Endodermal cell (in vitro differentiated cells): Measurements from ENCODE around the gene MBOAT2. TPM values are rescaled to one million over a fixed set of nuclear protein-coding genes. Genes with fewer than 3 reads are reported as not detected.

ENCODE experiments used
- DNase-seq: peaks from one replicate; pipeline ENCODE4 v3.0.0-alpha.2; 2017
- H3K27ac ChIP-seq: 2 replicates; pipeline ENCODE4 v1.5.1; 2013; ENCODE audit warnings: mild to moderate bottlenecking, low read depth, low read length, moderate library complexity
- H3K27me3 ChIP-seq: 2 replicates; pipeline ENCODE4 v1.6.1; 2013; ENCODE audit warnings: mild to moderate bottlenecking, low read length, moderate library complexity; ENCODE audit not compliant: insufficient read depth, control insufficient read depth, poor library complexity, severe bottlenecking
- H3K36me3 ChIP-seq: 2 replicates; pipeline ENCODE4 v1.7.0; 2013; ENCODE audit warnings: mild to moderate bottlenecking, low read length, moderate library complexity; ENCODE audit not compliant: control insufficient read depth, insufficient read depth
- H3K4me1 ChIP-seq: one replicate; pipeline ENCODE4 v1.7.0; 2013; ENCODE audit warnings: low read length; ENCODE audit not compliant: control insufficient read depth, insufficient read depth
- H3K4me3 ChIP-seq: 2 replicates; pipeline ENCODE4 v1.5.1; 2013; ENCODE audit warnings: mild to moderate bottlenecking, low read length, moderate library complexity
- H3K9ac ChIP-seq: 2 replicates; pipeline ENCODE4 v1.6.1; 2013; ENCODE audit warnings: mild to moderate bottlenecking, low read length, moderate library complexity; ENCODE audit not compliant: poor library complexity, severe bottlenecking; ENCODE audit errors: extremely low read depth
- H3K9me3 ChIP-seq: 2 replicates; pipeline ENCODE4 v1.6.1; 2013; ENCODE audit warnings: mild to moderate bottlenecking, low read length, moderate library complexity; ENCODE audit not compliant: control insufficient read depth
- H3K27ac Mint-ChIP-seq: 2 replicates; pipeline ENCODE4 v1.8.0; 2020; ENCODE audit warnings: mixed read lengths
- H3K27me3 Mint-ChIP-seq: 2 replicates; pipeline ENCODE4 v1.8.0; 2021; ENCODE audit warnings: mild to moderate bottlenecking, mixed read lengths; ENCODE audit not compliant: insufficient read depth
- H3K36me3 Mint-ChIP-seq: 2 replicates; pipeline ENCODE4 v1.8.0; 2020; ENCODE audit warnings: low read depth, mixed read lengths
- H3K4me1 Mint-ChIP-seq: 2 replicates; pipeline ENCODE4 v1.8.0; 2020; ENCODE audit warnings: mixed read lengths
- H3K4me3 Mint-ChIP-seq: 2 replicates; pipeline ENCODE4 v1.8.0; 2020; ENCODE audit warnings: mild to moderate bottlenecking, moderate library complexity, mixed read lengths
- H3K9me3 Mint-ChIP-seq: 2 replicates; pipeline ENCODE4 v1.8.0; 2020; ENCODE audit warnings: mild to moderate bottlenecking, mixed read lengths
- CTCF ChIP-seq: fragments of 200-600 bp; sonication (generic); conservative IDR thresholded peaks from 2 replicates; pipeline ENCODE4 v1.5.0; 2021; ENCODE audit warnings: antibody characterized with exemption, mild to moderate bottlenecking
- WGBS, 2 experiments: methylation state at CpG; one replicate each; pipeline versions ENCODE4 v1.1.5 to v1.1.7; 2013; ENCODE audit warnings: missing lambda C conversion rate in 2 of 2, mixed read lengths in 1 of 2; ENCODE audit not compliant: insufficient coverage in 1 of 2, insufficient read length in 1 of 2; 5-methylcytosine and 5-hydroxymethylcytosine counted together
- total RNA-seq, 2 donors: library from RNA; stranded (reverse); fragmentation: NEBNext Ultra II Directional in 1 of 2; extraction: Animal tissue kit (Norgen Biotek cat#: 25700) in 1 of 2; gene quantifications; 2 replicates in 1 of 2; 3 replicates in 1 of 2; pipeline ENCODE4 v1.2.1, GENCODE V29; 2021

MBOAT2 gene
- total RNA-seq, 2 donors from 2014 or later: 45.3 to 51.0 TPM

- peaks cover 47% of the 10 kb centered on the region for H3K36me3 ChIP-seq
- WGBS, 2 experiments: 93 to 100% methylated on average over 3 to 8 of the region's 8 CpGs
- Mint-ChIP-seq H3K36me3 (peaks cover 15% of the 10 kb centered on the region), H3K27me3 (no peaks in the 10 kb centered on the region), H3K4me3 (no peak overlapping the region), H3K27ac (no peak overlapping the region), H3K9me3 (no peaks in the 10 kb centered on the region), H3K4me1 (no peaks in the 10 kb centered on the region)
- H3K9ac ChIP-seq: no peak overlapping the region
- DNase-seq: no peak
- H3K4me1 ChIP-seq: no peaks in the 10 kb centered on the region
- H3K4me3 ChIP-seq: no peak overlapping the region
- no peak for TF ChIP-seq CTCF
- no peaks in the 10 kb centered on the region for H3K27me3 ChIP-seq
- no peak overlapping the region for H3K27ac ChIP-seq
- H3K9me3 ChIP-seq: no peaks in the 10 kb centered on the region
Measured at GRCh38 chr2:8819948-8820347, 183.5 kb downstream of the MBOAT2 start.

GRCh38 chr2:8819194-8819593 is 184.3 kb downstream of the MBOAT2 start:
- H3K4me1 Mint-ChIP-seq: no peaks in the 10 kb centered on the region
- no peak for DNase-seq
- no peaks in the 10 kb centered on the region for H3K27me3 ChIP-seq
- H3K9ac ChIP-seq: no peak overlapping the region
- H3K4me3 Mint-ChIP-seq: no peak overlapping the region
- H3K9me3 ChIP-seq: no peaks in the 10 kb centered on the region
- 71 to 92% methylated on average over 3 to 4 of the region's 5 CpGs for WGBS, 2 experiments
- H3K36me3 Mint-ChIP-seq: peaks cover 13% of the 10 kb centered on the region
- H3K27me3 Mint-ChIP-seq: no peaks in the 10 kb centered on the region
- no peak overlapping the region for H3K4me3 ChIP-seq
- peaks cover 40% of the 10 kb centered on the region for H3K36me3 ChIP-seq
- H3K4me1 ChIP-seq: no peaks in the 10 kb centered on the region
- H3K27ac ChIP-seq: no peak overlapping the region
- no peaks in the 10 kb centered on the region for H3K9me3 Mint-ChIP-seq
- no peak for TF ChIP-seq CTCF
- no peak overlapping the region for H3K27ac Mint-ChIP-seq

- Histone ChIP-seq H3K4me3 (no peak overlapping the region), H3K4me1 (no peaks in the 10 kb centered on the region), H3K27ac (no peak overlapping the region), H3K9me3 (no peaks in the 10 kb centered on the region), H3K36me3 (peaks cover 41% of the 10 kb centered on the region), H3K27me3 (no peaks in the 10 kb centered on the region), H3K9ac (no peak overlapping the region)
- no peak overlapping the region for H3K4me3 Mint-ChIP-seq
- DNase-seq: no peak
- whole genome bisulfite sequencing, 2 experiments: 100% methylated on average over 1 of the region's 1 CpG; no CpG with 5 or more reads in 1 of the 2 experiments
- TF ChIP-seq CTCF: no peak
- H3K27me3 Mint-ChIP-seq: no peaks in the 10 kb centered on the region
- no peaks in the 10 kb centered on the region for H3K4me1 Mint-ChIP-seq
- no peaks in the 10 kb centered on the region for H3K9me3 Mint-ChIP-seq
- H3K27ac Mint-ChIP-seq: no peak overlapping the region
- H3K36me3 Mint-ChIP-seq: peaks cover 15% of the 10 kb centered on the region
Measured at GRCh38 chr2:8817221-8817620, 186.3 kb downstream of the MBOAT2 start.
